ENCODE results near the gene KDM1B.
"Not testable (repeated sequence)": the region's sequence is repeated elsewhere in the genome, so short reads cannot be mapped to it uniquely, and the experiment has no call there.

The KDM1B gene

DNA sequence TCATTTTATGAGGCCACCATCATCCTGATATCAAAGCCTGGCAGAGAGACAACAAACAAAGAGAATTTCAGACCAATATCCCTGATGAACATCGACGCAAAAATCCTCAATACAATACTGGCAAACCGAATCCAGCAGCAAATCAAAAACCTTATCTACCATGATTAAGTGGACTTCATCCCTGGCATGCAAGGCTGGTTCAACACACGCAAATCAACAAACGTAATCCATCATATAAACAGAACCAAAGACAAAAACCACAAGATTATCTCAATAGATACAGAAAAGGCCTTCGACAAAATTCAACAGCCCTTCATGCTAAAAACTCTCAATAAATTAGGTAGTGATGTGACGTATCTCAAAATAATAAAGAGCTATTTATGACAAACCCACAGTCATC lies 76.6 kb downstream of the KDM1B start:
- not testable (repeated sequence) for DNase-seq (ENCODE audit: low spot score)

DNA sequence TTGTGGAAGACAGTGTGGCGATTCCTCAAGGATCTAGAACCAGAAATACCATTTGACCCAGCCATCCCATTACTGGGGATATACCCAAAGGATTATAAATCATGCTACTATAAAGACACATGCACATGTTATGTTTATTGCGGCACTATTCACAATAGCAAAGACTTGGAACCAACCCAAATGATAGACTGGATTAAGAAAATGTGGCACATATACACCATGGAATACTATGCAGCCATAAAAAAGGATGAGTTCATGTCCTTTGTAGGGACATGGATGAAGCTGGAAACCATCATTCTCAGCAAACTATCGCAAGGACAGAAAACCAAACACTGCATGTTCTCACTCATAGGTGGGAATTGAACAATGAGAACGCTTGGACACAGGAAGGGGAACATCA lies 78.5 kb downstream of the KDM1B start:
- not testable (repeated sequence) for DNase-seq (ENCODE audit: low spot score)

DNA sequence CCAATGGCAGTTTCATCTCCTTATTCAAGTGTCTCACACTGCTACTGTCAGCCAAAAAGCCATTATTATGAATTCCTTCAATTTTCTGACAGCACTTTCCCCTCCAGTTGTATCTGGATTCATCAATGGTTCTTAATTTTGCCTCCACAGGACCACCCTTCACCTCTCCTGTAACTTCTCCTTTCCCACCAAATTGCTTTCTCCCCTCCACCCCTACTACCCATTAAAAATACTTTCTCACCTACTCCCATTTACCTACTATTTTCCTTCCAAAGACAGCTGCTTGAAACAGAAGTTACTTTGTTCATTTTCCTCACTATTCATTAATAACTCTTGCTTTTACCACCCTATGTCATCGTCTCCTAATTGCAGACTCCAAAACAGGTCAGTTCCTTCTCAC lies 79.3 kb downstream of the KDM1B start:
- no peak for DNase-seq (ENCODE audit: low spot score)

DNA sequence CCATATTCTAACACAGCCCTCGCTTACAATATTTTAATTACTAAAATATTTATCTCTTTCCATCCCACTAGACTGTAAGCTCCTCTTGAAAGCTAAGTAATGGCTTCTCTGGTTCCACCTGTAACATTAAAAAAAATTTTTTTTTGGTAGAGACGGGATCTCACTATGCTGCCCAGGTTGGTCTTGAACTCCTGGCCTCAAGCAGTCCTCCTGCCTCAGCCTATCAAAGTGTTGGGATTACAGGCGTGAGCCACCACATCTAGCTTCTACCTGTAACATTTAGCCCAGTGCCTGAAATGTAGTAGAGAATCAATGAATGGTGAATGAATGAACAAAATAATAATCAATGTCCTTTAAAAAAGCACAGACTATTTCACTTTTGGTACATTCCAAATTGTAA lies 80.3 kb downstream of the KDM1B start:
- DNase-seq (ENCODE audit: low spot score), result no peak

DNA sequence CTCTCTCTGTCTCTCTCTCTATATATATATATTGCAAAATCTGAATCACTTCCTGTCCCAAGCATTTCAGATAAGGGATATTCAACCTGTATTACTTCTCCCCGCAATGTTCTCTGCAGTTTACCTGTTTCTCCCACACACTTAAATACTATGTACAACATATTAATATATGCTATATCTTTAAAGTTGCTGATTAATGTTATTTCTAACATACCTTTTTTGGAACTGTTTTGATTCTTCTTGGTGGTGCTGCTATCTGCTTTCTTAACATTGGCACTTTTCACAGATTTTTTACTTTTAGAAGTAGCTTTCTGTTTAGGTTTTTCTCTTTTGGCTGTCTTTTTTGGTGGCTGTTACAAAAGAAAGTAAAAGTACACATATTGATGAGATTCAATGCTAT lies 81.9 kb downstream of the KDM1B start:
- DNase-seq (ENCODE audit: low spot score), result no peak

DNA sequence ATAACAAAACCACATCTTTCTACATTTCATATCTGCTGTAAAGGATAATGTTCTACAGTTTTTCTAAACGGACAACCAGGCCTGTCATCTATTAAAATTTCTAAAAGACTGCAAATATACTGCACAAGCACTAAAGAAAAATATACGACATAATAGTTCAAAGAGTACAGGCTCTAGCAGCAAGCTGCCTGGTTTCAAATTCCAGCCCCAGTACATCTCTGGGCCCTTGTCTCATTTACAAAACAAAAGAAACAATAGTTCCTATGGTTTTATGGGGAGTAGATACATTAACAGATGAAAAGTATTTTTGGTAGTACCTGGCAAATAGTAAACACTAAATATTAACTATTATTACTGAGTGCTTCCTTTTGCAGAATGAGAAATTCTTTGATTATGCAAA lies 85.0 kb downstream of the KDM1B start:
- DNase-seq (ENCODE audit: low spot score), result no peak

DNA sequence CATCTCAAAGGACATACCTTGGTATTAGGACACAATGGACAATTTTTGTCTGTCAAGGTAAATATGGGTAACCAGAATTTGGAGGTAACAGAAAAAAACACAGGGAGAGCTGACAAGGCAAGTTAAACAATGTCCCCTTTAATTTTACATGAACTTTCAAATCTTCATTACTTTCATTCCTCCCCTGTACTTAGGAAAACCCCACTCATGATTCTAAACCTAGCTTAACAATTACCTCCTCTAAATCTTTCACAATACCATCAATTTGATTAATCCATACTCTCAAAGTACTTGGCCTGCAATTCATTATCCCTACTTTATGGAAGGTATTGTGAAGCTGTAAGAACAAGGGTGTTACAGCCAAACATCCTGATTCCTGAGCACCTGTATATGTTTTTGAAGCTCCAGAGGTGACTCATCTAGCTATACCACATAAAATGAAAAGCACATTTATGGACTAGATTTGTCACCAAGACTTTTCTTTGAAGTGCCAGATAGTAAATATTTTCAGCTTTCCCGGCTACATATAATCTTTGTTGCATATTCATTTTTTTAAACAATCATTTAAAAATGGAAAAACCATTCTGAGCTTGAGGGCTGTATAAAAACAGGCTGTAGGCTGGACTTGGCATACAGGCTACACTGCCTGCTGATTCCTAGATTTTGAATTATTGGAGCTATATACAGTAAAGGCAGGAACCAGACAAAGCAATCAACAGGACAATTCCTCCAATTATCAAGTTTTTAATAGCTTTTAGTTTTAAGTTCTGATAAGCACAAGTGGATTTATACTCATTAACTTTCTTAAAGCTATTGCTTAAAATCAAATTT lies 86.2 kb downstream of the KDM1B start:
- DNase-seq (ENCODE audit: low spot score), result no peak

DNA sequence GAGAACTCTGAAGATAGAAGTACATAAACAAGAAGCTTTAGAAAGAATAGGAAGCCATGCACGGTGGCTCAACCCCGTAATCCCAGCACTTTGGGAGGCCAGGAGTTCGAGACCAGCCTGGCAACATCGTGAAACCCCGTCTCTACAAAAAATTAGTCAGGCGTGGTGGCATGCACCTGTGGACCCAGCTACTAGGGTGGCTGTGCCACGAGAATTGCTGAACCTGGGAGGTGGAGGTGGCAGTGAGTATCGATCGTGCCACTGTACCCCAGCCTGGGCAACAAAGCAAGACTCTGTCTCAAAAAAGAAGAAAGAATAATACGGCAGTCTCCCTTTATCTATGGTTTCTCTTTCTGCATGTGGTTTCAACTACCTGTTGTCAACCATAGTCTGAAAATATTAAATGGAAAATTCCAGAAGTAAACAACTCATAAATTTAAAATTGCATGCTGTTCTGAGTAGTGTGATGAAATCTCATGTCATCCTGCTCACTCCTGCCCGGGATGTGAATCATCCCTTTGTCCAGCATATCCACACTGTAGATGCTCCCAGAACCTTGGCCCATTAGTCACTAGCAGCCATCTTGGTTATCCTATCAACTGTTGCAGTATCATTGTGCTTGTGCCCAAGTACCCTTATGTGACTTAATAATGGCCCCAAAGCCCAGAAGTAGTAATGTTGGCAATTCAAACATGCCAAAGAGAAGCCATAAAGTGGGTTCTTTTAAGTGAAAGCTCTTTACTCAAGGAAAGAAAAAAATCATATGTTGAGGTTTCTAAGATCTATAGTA lies 87.0 kb downstream of the KDM1B start:
- DNase-seq (ENCODE audit: low spot score), result no peak

DNA sequence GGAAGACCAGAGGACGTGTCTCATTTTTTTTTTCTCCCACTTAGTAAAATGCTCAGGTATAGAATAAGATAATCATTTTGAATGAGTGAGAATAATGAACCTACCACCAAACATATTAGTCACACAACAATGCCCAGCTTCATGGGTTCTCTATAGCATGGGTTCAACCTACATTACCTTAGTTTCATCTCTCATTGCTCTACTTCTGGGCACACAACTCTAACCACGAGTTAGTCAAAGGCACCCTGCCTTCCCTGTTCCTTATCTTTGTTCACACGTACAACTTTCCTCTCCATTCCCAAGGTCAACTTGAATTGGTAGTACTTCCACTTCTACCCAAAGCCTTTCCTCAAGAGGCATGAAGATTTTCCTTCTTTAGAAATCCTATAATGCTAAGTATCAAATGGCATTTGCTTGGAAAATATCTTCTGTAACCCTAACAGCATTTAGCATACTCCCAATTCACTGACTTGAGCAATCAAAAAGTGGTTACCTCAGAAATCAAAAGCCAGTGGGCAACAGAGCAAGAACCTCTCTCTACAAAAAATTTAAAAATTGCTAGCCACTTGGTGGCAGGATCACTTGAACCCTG lies 88.2 kb downstream of the KDM1B start:
- no peak for DNase-seq (ENCODE audit: low spot score)

DNA sequence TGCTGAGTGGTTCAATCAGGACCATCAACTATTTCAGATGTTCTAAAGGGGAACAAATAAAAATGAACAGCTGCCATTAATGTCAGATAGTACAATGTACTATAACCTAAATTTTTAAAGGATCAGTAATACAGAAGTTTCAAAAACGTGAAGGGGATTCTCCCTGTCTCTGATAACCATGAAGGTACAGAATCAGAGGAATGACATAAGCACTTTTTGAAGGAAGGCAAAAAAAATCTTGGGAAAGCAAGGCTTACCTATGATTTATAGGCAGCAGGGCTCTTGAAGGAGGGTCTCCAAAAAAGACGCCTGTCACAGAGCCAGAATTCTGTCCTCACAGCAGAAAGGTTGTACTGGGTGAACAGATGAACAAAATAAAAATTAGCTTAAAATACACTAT lies 89.0 kb downstream of the KDM1B start:
- DNase-seq (ENCODE audit: low spot score), result no peak

DNA sequence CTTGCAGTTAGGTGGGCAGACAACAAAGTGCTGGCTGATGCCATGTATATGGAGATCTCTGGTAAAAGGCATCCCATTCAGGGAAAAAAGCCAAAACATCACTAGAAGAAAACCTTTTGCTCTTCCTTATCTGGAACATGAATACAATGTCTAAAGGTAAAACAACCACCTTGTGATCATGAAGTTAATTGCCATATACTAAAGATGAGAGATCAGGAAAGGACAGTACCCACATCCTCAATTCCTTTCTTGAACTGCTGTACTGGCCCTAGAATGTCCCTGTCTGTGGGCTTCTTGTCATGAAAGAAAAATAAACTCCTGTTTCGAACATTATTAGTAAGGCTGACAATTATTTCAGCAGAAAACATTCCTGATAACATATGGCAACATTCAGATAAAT lies 89.9 kb downstream of the KDM1B start:
- no peak for DNase-seq (ENCODE audit: low spot score)

DNA sequence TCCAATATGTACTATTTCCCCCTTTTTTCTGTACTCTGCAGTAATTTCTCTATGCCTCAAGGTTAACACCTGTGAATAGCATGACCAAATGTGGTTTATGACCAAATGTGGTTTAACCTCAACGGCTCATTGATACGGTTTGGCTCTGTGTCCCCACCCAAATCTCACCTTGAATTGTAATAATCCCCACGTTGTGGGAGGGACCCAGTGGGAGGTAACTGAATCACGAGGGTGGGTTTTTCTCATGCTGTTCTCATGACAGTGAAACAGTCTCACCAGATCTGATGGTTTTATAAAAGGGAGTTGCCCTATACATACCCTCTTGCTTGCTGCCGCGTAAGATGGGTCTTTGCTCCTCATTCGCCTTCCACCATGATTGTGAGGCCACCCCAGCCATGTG lies 90.4 kb downstream of the KDM1B start:
- no peak for DNase-seq (ENCODE audit: low spot score)

DNA sequence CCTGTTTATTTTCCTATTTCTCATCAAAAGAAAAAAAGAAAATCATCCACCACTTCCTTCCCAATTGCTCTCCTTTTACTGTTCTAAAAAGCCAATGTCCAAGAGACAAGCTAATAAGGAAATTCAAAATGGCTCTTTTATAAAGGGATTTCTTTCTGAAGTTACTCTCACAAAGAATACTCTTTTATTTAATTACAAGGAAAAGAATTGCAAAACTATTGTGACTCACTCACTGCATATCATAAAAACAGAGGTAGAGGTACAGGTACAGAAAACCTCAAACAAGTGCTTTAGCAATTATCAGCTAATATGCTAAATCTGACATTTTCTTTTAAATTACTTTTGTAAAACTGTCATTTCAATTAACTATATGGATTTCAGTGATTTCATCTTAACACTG lies 91.0 kb downstream of the KDM1B start:
- no peak for DNase-seq (ENCODE audit: low spot score)

DNA sequence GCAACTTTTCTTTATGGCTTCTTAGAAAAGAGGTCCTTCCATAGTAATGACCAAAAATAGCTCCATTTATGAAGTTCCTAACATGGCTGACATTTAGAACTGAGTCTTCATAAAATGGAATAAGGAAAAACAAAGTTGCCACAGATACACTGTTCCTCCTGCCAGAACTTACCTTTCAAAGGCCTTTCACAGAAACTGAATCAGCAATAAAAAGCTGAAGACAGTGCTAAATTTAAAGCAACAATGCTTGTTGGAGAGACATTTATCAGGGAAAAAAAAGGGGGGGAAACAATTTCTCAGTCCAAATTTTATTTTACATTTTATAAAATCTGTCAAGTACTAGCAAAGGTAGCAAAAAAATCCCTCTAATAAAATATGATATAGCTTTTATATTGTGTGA lies 91.8 kb downstream of the KDM1B start:
- DNase-seq (ENCODE audit: low spot score), result no peak

DNA sequence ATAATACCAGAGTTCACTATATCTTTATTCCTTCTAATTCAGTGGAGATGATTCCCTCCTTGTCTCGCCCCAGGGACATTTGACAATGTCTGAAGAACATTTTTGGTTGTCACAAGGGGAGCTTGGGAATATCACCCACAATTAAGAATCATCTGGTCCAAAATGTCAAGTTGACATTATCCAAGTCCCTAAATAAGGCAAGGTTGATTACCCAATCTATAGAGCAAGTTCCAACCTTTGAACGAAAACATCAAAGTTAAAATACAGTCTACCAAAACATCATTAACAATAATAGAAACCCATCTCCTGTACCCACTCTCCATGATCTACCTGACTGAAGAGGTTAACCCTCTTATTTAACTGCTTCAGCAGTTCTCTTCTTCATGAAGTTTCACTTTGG lies 93.5 kb downstream of the KDM1B start:
- no peak for DNase-seq (ENCODE audit: low spot score)

DNA sequence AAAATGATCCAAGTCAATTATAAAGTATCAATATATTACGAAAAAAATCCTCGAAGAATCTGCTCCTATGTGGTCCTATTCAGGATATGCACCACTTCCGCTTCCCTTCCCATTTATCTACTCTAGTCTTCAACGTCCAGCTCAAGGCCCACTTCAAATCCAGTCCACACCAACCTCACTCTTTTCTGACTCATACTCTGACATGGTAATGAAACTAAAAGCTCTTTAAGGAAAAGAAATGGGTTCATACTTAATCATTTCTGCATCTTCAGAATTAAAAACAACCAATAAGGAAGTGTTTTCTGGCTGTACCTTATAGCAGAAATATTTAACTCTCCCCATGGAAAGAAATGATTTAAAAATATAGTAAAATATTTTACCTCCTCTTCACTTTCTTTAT lies 94.0 kb downstream of the KDM1B start:
- no peak for DNase-seq (ENCODE audit: low spot score)

DNA sequence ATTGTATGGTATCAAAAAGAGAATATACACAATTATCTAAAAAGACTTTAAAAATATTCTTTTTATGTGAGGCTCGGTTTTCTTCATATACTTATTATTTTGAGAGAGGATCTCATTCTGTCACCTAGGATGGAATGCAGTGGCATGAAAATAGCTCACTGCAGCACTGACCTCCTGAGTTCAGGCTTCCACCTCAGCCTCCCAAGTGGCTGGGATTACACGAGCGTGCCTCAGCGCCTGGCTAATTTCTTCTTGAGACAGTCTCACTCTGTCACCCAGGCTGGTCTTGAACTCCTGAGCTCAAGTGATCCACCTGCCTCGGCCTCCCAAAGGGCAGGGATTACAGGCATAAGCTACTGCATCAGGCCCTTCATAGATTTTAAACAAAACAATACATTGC lies 98.4 kb downstream of the KDM1B start:
- no peak for DNase-seq (ENCODE audit: low spot score)

DNA sequence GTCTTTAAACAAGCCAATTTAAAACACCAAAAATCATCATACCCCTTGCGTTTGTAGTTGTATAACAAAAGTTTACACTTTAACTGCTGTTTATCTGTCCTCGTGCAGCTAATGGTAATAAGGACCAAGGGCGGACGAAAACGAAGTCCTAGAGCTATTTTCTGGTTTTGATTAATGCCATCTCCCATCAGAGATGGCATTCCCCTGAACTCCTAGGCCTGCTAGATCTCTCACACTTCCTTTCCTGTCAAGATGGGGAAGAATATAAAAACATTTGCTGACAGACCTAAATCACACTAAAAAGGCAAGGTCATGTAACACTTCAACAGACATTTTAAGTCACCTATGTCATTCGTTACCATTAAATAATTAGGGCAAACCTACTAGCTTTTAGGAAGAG lies 99.6 kb downstream of the KDM1B start:
- DNase-seq (ENCODE audit: low spot score), result no peak

DNA sequence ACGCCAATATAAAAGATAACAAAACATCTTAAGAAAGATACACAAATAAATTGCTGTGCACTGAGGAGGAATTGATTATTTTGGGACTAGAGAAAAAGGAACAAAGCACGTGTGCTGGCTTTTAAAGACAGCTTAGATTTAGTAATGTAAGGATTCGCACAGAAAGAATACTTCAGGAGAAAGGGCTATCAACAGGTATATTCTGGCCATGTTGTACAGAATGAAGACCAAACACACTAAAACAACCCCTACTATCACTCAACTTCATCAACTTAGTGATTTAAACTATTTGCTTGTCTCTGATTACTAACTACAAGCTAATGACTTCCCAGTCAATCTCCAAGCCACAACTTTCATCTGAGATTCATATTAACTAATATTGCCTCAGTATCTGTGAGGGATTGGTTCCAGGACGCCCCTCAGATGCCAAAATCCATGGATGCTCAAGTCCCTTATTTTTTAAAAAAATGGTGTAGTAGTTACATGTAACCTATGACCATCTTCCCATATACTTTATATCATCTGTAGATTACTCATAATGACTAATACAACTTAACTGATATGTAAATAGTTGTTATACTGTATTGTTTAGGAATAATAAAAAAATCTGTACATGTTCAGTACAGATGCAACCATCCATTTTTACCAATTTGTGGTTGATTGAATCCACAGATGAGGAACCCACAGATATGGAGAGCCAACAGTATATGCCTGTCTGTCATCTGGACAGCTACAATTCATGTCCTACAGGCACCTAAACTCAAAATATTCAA lies 104.6 kb downstream of the KDM1B start:
- DNase-seq (ENCODE audit: low spot score), result no peak

DNA sequence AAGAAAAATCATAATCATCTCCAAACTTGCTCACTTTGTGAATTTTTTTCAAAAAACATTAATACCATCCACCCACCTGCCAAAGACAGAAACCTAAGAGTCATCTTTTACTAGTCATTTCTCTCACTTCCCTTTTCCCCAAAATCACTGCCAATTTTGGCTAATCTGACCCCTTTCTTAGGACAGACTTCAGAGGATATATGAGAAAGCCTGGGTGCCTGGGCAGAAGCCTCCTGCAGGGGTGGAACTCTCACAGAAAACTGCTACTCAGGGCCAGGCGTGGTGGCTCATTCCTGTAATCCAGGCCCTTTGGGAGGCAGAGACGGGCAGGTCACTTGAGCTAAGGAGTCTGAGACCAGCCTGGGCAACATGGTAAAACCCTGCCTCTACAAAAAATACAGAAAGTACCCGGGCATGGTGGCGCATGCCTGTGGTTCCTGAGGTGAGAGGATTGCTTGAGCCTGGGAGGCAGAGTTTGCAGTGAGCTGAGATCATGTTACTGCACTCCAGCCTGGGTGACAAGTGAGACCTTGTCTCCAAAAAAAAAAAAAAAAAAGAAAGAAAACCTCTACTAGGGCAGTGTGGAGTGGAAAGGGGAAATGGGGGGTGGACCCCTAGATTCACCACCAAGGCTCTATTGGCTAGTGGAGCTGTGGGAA lies 105.4 kb downstream of the KDM1B start:
- no peak for DNase-seq (ENCODE audit: low spot score)

DNA sequence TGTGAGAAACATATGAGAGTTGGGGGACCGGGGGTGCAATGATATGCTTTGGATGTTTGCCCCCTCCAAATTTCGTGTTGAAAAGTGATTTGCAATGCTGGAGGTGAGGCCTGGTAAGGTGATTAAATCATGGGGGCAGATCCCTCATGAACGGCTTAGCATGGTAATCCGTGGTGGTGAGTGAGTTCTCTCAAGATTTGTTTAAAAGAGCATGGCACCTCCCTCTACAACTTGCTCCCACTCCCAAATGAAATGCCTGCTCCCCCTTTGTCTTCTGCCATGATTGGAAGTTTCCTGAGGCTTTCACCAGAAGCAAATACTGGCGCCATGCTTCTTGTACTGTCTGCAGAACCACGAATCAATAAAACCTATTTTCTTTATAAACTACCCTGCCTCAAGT lies 106.7 kb downstream of the KDM1B start:
- DNase-seq (ENCODE audit: low spot score), result no peak

Measured in putamen (tissue), 1 donor.